ENCODE data around the gene NMNAT2. TPM values are rescaled to one million over a fixed set of nuclear protein-coding genes. Genes with fewer than 3 reads are reported as not detected.

NMNAT2 gene
- total RNA-seq, 1 donor from 2014 or later, result 0.52 TPM

GRCh38 chr1:183291802-183292514 lies 126.2 kb downstream of the NMNAT2 start:
- no peak for DNase-seq (ENCODE audit: low read depth)
- no peak overlapping the region for H3K4me3 ChIP-seq (ENCODE audit: low read depth, low read length)
- TF ChIP-seq CTCF (conservative IDR thresholded peaks at IDR 0.05; ENCODE audit: low read depth, low read length), result no peak

- no peak for DNase-seq (ENCODE audit: low read depth)
- no peak for TF ChIP-seq CTCF (conservative IDR thresholded peaks at IDR 0.05; ENCODE audit: low read depth, low read length)
Observed at GRCh38 chr1:183291216-183291762, 126.9 kb downstream of the NMNAT2 start.

GRCh38 chr1:183290628-183291027 lies 127.6 kb downstream of the NMNAT2 start:
- no peak for TF ChIP-seq CTCF (conservative IDR thresholded peaks at IDR 0.05; ENCODE audit: low read depth, low read length)
- no peak for DNase-seq (ENCODE audit: low read depth)
- H3K4me3 ChIP-seq (ENCODE audit: low read depth, low read length), result no peak overlapping the region

More at GRCh38 chr1:183291216-183291762, 126.9 kb downstream of the NMNAT2 start:
- H3K4me3 ChIP-seq (ENCODE audit: low read depth, low read length), result no peak overlapping the region

- no peak for TF ChIP-seq CTCF (conservative IDR thresholded peaks at IDR 0.05; ENCODE audit: low read depth, low read length)
- no peak overlapping the region for H3K4me3 ChIP-seq (ENCODE audit: low read depth, low read length)
- no peak for DNase-seq (ENCODE audit: low read depth)
Observed at GRCh38 chr1:183289051-183289496, 129.1 kb downstream of the NMNAT2 start.

- TF ChIP-seq CTCF (conservative IDR thresholded peaks at IDR 0.05; ENCODE audit: low read depth, low read length), result no peak
- DNase-seq (ENCODE audit: low read depth), result no peak
- no peak overlapping the region for H3K4me3 ChIP-seq (ENCODE audit: low read depth, low read length)
Observed at GRCh38 chr1:183288583-183288982, 129.6 kb downstream of the NMNAT2 start.

GRCh38 chr1:183287191-183287675 lies 130.9 kb downstream of the NMNAT2 start:
- H3K4me3 ChIP-seq (ENCODE audit: low read depth, low read length), result no peak overlapping the region
- TF ChIP-seq CTCF (conservative IDR thresholded peaks at IDR 0.05; ENCODE audit: low read depth, low read length), result no peak
- no peak for DNase-seq (ENCODE audit: low read depth)

Measured in epithelial cell of proximal tubule (primary cell).